HPDE6-E6E7 (cell line): Measurements from ENCODE around the gene POLR2L.

Source experiments
- DNase-seq: peaks from one replicate; pipeline ENCODE4 v3.0.0; 2011; ENCODE audit warnings: missing footprints; ENCODE audit errors: extremely low spot score

POLR2L gene

GRCh38 chr11:868802-869201, 26.5 kb upstream of the POLR2L start:
- no peak for DNase-seq

GRCh38 chr11:868394-868793, 26.1 kb upstream of the POLR2L start:
- no peak for DNase-seq

GRCh38 chr11:867856-868358, 25.6 kb upstream of the POLR2L start:
- no peak for DNase-seq

- DNase-seq, result no peak
Measured at GRCh38 chr11:866481-866880, 24.2 kb upstream of the POLR2L start.

GRCh38 chr11:865462-866430, 23.4 kb upstream of the POLR2L start:
- DNase-seq, result no peak

- DNase-seq, result no peak
Measured at GRCh38 chr11:864898-865297, 22.6 kb upstream of the POLR2L start.

GRCh38 chr11:863910-864827, 21.8 kb upstream of the POLR2L start:
- DNase-seq, result no peak

- DNase-seq, result no peak
Measured at GRCh38 chr11:863023-863909, 20.9 kb upstream of the POLR2L start.

GRCh38 chr11:862696-863022, 20.3 kb upstream of the POLR2L start:
- no peak for DNase-seq

GRCh38 chr11:862081-862661, 19.8 kb upstream of the POLR2L start:
- DNase-seq, result no peak

GRCh38 chr11:861105-861479, 18.8 kb upstream of the POLR2L start:
- DNase-seq, result no peak

- DNase-seq, result no peak
Measured at GRCh38 chr11:860234-861104, 18.1 kb upstream of the POLR2L start.

- DNase-seq, result no peak
Measured at GRCh38 chr11:859394-860131, 17.2 kb upstream of the POLR2L start.

GRCh38 chr11:858762-859339, 16.5 kb upstream of the POLR2L start:
- no peak for DNase-seq

GRCh38 chr11:858053-858761, 15.9 kb upstream of the POLR2L start:
- no peak for DNase-seq

GRCh38 chr11:856397-856796, 14.1 kb upstream of the POLR2L start:
- DNase-seq, result no peak

- DNase-seq, result no peak
Measured at GRCh38 chr11:855796-856195, 13.5 kb upstream of the POLR2L start.

GRCh38 chr11:855330-855674, 13.0 kb upstream of the POLR2L start:
- DNase-seq, result no peak
